LNCaP clone FGC (cell line): ENCODE measurements around the gene TXNRD2.

ENCODE experiments used
- DNase-seq: peaks from one replicate; pipeline ENCODE4 v3.0.0-alpha.2; 2011; ENCODE audit warnings: low read depth
- H3K4me3 ChIP-seq: 2 replicates; pipeline ENCODE4 v1.5.1; 2011; ENCODE audit warnings: mild to moderate bottlenecking, low read depth, low read length, control low read depth
- CTCF ChIP-seq: IDR thresholded peaks from 2 replicates; pipeline ENCODE4 v1.5.1; 2012; ENCODE audit warnings: mild to moderate bottlenecking; ENCODE audit not compliant: control insufficient read depth, insufficient read depth; ENCODE audit errors: extremely low read depth

TXNRD2 gene

GRCh38 chr22:19974268-19974861 is 32.7 kb upstream of the TXNRD2 start:
- no peak for TF ChIP-seq CTCF
- DNase-seq = peak; percentile 51
- no peak overlapping the region for H3K4me3 ChIP-seq

GRCh38 chr22:19973551-19974267 is 32.1 kb upstream of the TXNRD2 start:
- TF ChIP-seq CTCF = no peak
- no peak overlapping the region for H3K4me3 ChIP-seq
- DNase-seq = no peak

- no peak for DNase-seq
- no peak for TF ChIP-seq CTCF
- H3K4me3 ChIP-seq = no peak overlapping the region
Measured at GRCh38 chr22:19972652-19973550, 31.3 kb upstream of the TXNRD2 start.

- no peak overlapping the region for H3K4me3 ChIP-seq
- no peak for DNase-seq
- TF ChIP-seq CTCF = no peak
Measured at GRCh38 chr22:19972251-19972650, 30.6 kb upstream of the TXNRD2 start.

GRCh38 chr22:19971276-19972124 is 29.9 kb upstream of the TXNRD2 start:
- H3K4me3 ChIP-seq = no peak overlapping the region
- TF ChIP-seq CTCF = no peak
- no peak for DNase-seq
